Measurements from ENCODE around the gene CTIF. TPM values are rescaled to one million over a fixed set of nuclear protein-coding genes. Genes with fewer than 3 reads are reported as not detected.

Gene CTIF
- total RNA-seq, 1 donor from 2014 or later = 60.0 TPM

GRCh38 chr18:48776156-48776555, 237.3 kb downstream of the CTIF start:
- DNase-seq = no peak
- Histone ChIP-seq H3K27ac (replicated peaks) (peak overlapping the region; percentile 34), H3K27me3 (ENCODE audit: low read depth) (no peaks in the 10 kb centered on the region), H3K4me3 (no peak overlapping the region), H3K9me3 (replicated peaks) (no peaks in the 10 kb centered on the region), H3K4me1 (peaks cover 98% of the 10 kb centered on the region), H3K36me3 (no peaks in the 10 kb centered on the region)
- TF ChIP-seq, protein P1, sequence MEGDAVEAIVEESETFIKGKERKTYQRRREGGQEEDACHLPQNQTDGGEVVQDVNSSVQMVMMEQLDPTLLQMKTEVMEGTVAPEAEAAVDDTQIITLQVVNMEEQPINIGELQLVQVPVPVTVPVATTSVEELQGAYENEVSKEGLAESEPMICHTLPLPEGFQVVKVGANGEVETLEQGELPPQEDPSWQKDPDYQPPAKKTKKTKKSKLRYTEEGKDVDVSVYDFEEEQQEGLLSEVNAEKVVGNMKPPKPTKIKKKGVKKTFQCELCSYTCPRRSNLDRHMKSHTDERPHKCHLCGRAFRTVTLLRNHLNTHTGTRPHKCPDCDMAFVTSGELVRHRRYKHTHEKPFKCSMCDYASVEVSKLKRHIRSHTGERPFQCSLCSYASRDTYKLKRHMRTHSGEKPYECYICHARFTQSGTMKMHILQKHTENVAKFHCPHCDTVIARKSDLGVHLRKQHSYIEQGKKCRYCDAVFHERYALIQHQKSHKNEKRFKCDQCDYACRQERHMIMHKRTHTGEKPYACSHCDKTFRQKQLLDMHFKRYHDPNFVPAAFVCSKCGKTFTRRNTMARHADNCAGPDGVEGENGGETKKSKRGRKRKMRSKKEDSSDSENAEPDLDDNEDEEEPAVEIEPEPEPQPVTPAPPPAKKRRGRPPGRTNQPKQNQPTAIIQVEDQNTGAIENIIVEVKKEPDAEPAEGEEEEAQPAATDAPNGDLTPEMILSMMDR (IDR thresholded peaks at IDR 0.05; ENCODE audit: borderline replicate concordance) = no peak
- intact Hi-C loops (cut with micrococcal nuclease) = no loop called here

- Histone ChIP-seq H3K27me3 (ENCODE audit: low read depth) (no peaks in the 10 kb centered on the region), H3K36me3 (no peaks in the 10 kb centered on the region), H3K9me3 (replicated peaks) (no peaks in the 10 kb centered on the region), H3K4me1 (peaks cover 98% of the 10 kb centered on the region), H3K4me3 (no peak overlapping the region), H3K27ac (replicated peaks) (peak overlapping the region; percentile 34)
- TF ChIP-seq, protein P1 (IDR thresholded peaks at IDR 0.05; ENCODE audit: borderline replicate concordance) = no peak
- intact Hi-C loops (cut with micrococcal nuclease) = no loop called here
- DNase-seq = no peak
Observed at GRCh38 chr18:48776641-48777025, 237.8 kb downstream of the CTIF start.

DNA sequence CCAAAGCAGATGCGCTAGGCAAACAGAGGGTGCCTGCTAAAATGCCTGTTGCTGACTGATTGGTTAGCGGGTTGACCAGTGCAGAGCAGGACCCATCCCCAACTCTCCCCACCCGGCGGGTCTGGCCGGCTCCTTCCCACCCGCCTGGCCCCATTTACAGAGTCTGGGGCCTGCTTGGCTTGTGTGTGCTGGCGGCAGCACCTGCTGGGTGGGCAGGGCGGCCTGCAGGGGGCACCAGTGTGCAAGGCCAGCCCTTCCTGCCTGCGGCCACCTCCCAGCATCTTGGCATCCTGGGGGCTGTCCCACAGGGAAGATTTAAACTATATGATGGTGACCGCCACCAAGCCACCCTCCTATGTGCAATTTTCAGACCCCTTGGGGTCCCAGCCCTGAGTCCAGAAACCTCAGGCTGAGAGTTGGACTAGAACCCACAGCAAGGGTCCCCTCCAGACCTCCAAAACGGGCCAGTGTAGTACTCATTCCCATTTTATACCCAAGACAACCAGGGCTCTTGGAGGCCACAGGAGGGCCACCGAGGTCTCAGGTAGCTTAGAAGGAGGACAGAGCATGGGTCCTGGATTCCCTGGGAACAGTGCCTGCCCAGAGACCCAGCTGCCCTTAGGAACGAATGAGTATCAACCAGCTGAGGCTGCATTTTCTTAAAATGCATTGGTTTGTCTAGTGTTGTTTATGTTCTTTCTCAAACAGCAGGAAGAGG, 238.4 kb downstream of the CTIF start:
- no peaks in the 10 kb centered on the region for H3K36me3 ChIP-seq
- TF ChIP-seq, protein P1 (IDR thresholded peaks at IDR 0.05; ENCODE audit: borderline replicate concordance) = peak; percentile 88

GRCh38 chr18:48777744-48778116, 238.9 kb downstream of the CTIF start:
- TF ChIP-seq, protein P1 (IDR thresholded peaks at IDR 0.05; ENCODE audit: borderline replicate concordance) = no peak
- DNase-seq = no peak
- no peaks in the 10 kb centered on the region for H3K27me3 ChIP-seq (ENCODE audit: low read depth)
- H3K36me3 ChIP-seq = no peaks in the 10 kb centered on the region
- intact Hi-C loops (cut with micrococcal nuclease) = no loop called here
- H3K27ac ChIP-seq (replicated peaks) = peak overlapping the region; percentile 34
- no peaks in the 10 kb centered on the region for H3K9me3 ChIP-seq (replicated peaks)
- peaks cover 98% of the 10 kb centered on the region for H3K4me1 ChIP-seq
- H3K4me3 ChIP-seq = no peak overlapping the region

More for the DNA sequence above, 238.4 kb downstream of the CTIF start:
- no peaks in the 10 kb centered on the region for H3K9me3 ChIP-seq (replicated peaks)
- H3K4me1 ChIP-seq = peaks cover 98% of the 10 kb centered on the region
- peak overlapping the region; percentile 34 for H3K27ac ChIP-seq (replicated peaks)
- H3K27me3 ChIP-seq (ENCODE audit: low read depth) = no peaks in the 10 kb centered on the region
- intact Hi-C loops (cut with micrococcal nuclease) = no loop called here
- no peak overlapping the region for H3K4me3 ChIP-seq
- DNase-seq = peak; percentile 53

GRCh38 chr18:48778344-48779011, 239.6 kb downstream of the CTIF start:
- Histone ChIP-seq H3K36me3 (no peaks in the 10 kb centered on the region), H3K27me3 (ENCODE audit: low read depth) (no peaks in the 10 kb centered on the region), H3K9me3 (replicated peaks) (no peaks in the 10 kb centered on the region), H3K4me1 (peaks cover 98% of the 10 kb centered on the region), H3K4me3 (no peak overlapping the region), H3K27ac (replicated peaks) (peak overlapping the region; percentile 98)
- intact Hi-C loops (cut with micrococcal nuclease) = no loop called here
- TF ChIP-seq, protein P1 (IDR thresholded peaks at IDR 0.05; ENCODE audit: borderline replicate concordance) = no peak
- DNase-seq = no peak

All from left ventricle myocardium inferior (tissue), 1 donor.